ENCODE measurements around the gene KMT2C. TPM values are rescaled to one million over a fixed set of nuclear protein-coding genes. Genes with fewer than 3 reads are reported as not detected.
"Not testable (repeated sequence)": the region's sequence is repeated elsewhere in the genome, so short reads cannot be mapped to it uniquely, and the experiment has no call there.

Gene KMT2C
- total RNA-seq, 5 donors from 2014 or later (not counting 1 experiment from before 2014, with no cell fraction given), result 90.8 to 134 (median 116) TPM

GRCh38 chr7:152436931-152437575 is 1.2 kb upstream of the KMT2C start:
- H3K36me3 ChIP-seq (ENCODE audit: control insufficient read depth in 2 of 2, extremely low read depth in 1 of 2, insufficient read depth in 1 of 2, low read length in 1 of 2); H3K27me3 ChIP-seq (replicated peaks in 1 of 2; ENCODE audit: control insufficient read depth in 2 of 2, extremely low read depth in 1 of 2, insufficient read depth in 2 of 2, low read length in 1 of 2); H3K27me3 Mint-ChIP-seq; H3K9me3 Mint-ChIP-seq; H3K9me3 ChIP-seq; DNase-seq; H3K36me3 Mint-ChIP-seq: not testable (repeated sequence)
- Mint-ChIP-seq H3K4me3 (peak overlapping the region; percentile 82 to 94 (median 84)), H3K4me1 (peaks cover 24 to 31% (median 25%) of the 10 kb centered on the region in 3 donors), H3K27ac (peak overlapping the region; percentile 88 to 94)
- ChIA-PET CTCF (interaction anchor here in 1 of 2 donors (0.7 kb wide), 1 partner anchor 25 kb away, joined by 5 read pairs; no protein-coding TSS in a partner anchor), POLR2A (interaction anchor here in 1 of 2 donors (0.7 kb wide), 1 partner anchor 79 kb away, joined by 5 read pairs; no protein-coding TSS in a partner anchor)
- H3K4me1 ChIP-seq (ENCODE audit: control insufficient read depth in 1 of 2, extremely low read depth in 1 of 2, insufficient read depth in 2 of 2, low read length in 2 of 2), result peaks cover 4 to 16% of the 10 kb centered on the region in 2 experiments
- peak overlapping the region; percentile 50 to 74 for H3K4me3 ChIP-seq (ENCODE audit: control insufficient read depth in 1 of 2, extremely low read depth in 1 of 2, low read length in 1 of 2)
- H3K27ac ChIP-seq (ENCODE audit: low read length), result peak overlapping the region; percentile 81
- ATAC-seq (replicated peaks in 1 of 4), result peak in 1 of 4 experiments; percentile 33
- WGBS (ENCODE audit: insufficient coverage), result 0% methylated on average over 2 of the region's 22 CpGs

GRCh38 chr7:152436111-152436930 is 518 bp upstream of the KMT2C start:
- peaks cover 29 to 35% (median 30%) of the 10 kb centered on the region in 3 donors for H3K4me1 Mint-ChIP-seq
- H3K27ac ChIP-seq (ENCODE audit: low read length), result peak overlapping the region; percentile 81
- DNase-seq, result peak; percentile 76 to 95 (median 86)
- CTCF ChIA-PET, result interaction anchor here in 1 of 2 donors (0.7 kb wide), 1 partner anchor 26 kb away, joined by 5 read pairs; no protein-coding TSS in a partner anchor
- H3K9me3 Mint-ChIP-seq, result no peaks in the 10 kb centered on the region
- no peaks in the 10 kb centered on the region for H3K27me3 Mint-ChIP-seq
- H3K4me3 Mint-ChIP-seq, result peak overlapping the region; percentile 82 to 94 (median 84)
- peaks cover 5 to 16% of the 10 kb centered on the region in 2 experiments for H3K4me1 ChIP-seq (ENCODE audit: control insufficient read depth in 1 of 2, extremely low read depth in 1 of 2, insufficient read depth in 2 of 2, low read length in 2 of 2)
- no peaks in the 10 kb centered on the region for H3K36me3 Mint-ChIP-seq
- no peaks in the 10 kb centered on the region for H3K9me3 ChIP-seq
- under 1% methylated on average over 72 of the region's 132 CpGs for WGBS (ENCODE audit: insufficient coverage)
- peak; percentile 68 to 79 (median 70) for ATAC-seq (replicated peaks in 1 of 4)
- no peaks in the 10 kb centered on the region for H3K36me3 ChIP-seq (ENCODE audit: control insufficient read depth in 2 of 2, extremely low read depth in 1 of 2, insufficient read depth in 1 of 2, low read length in 1 of 2)
- H3K27me3 ChIP-seq (replicated peaks in 1 of 2; ENCODE audit: control insufficient read depth in 2 of 2, extremely low read depth in 1 of 2, insufficient read depth in 2 of 2, low read length in 1 of 2), result no peaks in the 10 kb centered on the region
- H3K4me3 ChIP-seq (ENCODE audit: control insufficient read depth in 1 of 2, extremely low read depth in 1 of 2, low read length in 1 of 2), result peak overlapping the region; percentile 50 to 74
- POLR2A ChIA-PET, result interaction anchor here (0.6 to 0.7 kb wide), 3 partner anchors 27 to 95 kb away, joined by 3 to 6 read pairs (median 5); no protein-coding TSS in a partner anchor
- H3K27ac Mint-ChIP-seq, result peak overlapping the region; percentile 88 to 94

GRCh38 chr7:152434511-152435383 is 1.1 kb downstream of the KMT2C start:
- H3K27me3 Mint-ChIP-seq; H3K9me3 Mint-ChIP-seq; H3K27me3 ChIP-seq (replicated peaks in 1 of 2; ENCODE audit: control insufficient read depth in 2 of 2, extremely low read depth in 1 of 2, insufficient read depth in 2 of 2, low read length in 1 of 2); H3K36me3 Mint-ChIP-seq; H3K36me3 ChIP-seq (ENCODE audit: control insufficient read depth in 2 of 2, extremely low read depth in 1 of 2, insufficient read depth in 1 of 2, low read length in 1 of 2); H3K9me3 ChIP-seq: not testable (repeated sequence)
- Mint-ChIP-seq H3K27ac (peak overlapping the region; percentile 81 to 89), H3K4me3 (peak overlapping the region; percentile 82 to 94 (median 85)), H3K4me1 (peaks cover 44 to 51% (median 45%) of the 10 kb centered on the region in 3 donors)
- ATAC-seq (replicated peaks in 1 of 4) (peak in 1 of 4 experiments; percentile 19), DNase-seq (peak in 27 of 35 experiments; percentile 3 to 55 (median 17))
- H3K4me1 ChIP-seq (ENCODE audit: control insufficient read depth in 1 of 2, extremely low read depth in 1 of 2, insufficient read depth in 2 of 2, low read length in 2 of 2), result peaks cover 13 to 16% of the 10 kb centered on the region in 2 experiments
- ChIA-PET POLR2A (interaction anchor here in 1 of 2 donors (0.5 to 0.7 kb wide), 3 partner anchors 9 to 98 kb away, joined by 3 to 9 read pairs (median 3); no protein-coding TSS in a partner anchor), CTCF (interaction anchor here in 1 of 2 donors (1.4 to 1.9 kb wide), 3 partner anchors 29 to 99 kb away, joined by 5 to 7 read pairs (median 6); no protein-coding TSS in a partner anchor)
- under 1% methylated on average over 48 of the region's 58 CpGs for whole genome bisulfite sequencing (ENCODE audit: insufficient coverage)
- peak overlapping the region; percentile 74 for H3K27ac ChIP-seq (ENCODE audit: low read length)
- H3K4me3 ChIP-seq (ENCODE audit: control insufficient read depth in 1 of 2, extremely low read depth in 1 of 2, low read length in 1 of 2), result peak overlapping the region; percentile 65 to 67

DNA sequence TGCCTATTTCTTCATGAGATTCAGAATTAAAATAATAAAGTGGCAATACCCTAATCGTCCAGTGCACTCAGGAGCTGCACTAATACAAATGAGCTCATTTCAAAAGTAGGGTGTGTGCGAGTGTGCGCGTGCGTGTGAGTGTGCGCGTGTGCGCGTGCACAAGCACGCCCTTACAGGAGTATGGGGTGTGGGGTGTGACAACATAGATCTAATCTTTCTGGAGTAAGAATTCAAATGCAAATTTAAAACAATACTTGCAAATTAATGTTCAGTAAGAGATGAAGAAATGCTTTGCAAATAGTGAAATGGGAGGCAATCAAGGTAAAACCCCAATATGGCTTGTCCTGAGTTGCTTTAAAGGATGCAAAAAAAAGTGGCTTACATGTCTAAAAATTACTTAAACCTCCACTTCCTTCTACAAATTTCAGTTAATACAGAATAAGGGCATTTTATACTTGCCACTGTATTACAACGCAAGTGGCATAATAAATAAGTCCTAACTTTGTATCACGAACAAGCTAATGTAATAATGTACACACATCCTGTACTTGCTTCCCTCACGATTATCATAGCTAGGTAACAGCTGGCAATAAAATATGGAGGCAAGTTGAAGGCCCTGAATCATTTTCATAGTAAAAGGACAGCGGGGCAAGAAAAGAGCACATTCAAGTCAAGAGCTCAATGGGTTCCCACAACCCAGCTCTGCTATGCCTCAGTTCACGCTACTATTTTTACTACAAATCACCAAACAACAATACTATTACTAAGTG is 1.9 kb downstream of the KMT2C start:
- CTCF ChIA-PET, result interaction anchor here (0.6 to 1.9 kb wide), 7 partner anchors 9 to 206 kb away, joined by 3 to 7 read pairs (median 3); no protein-coding TSS in a partner anchor
- H3K36me3 Mint-ChIP-seq; H3K36me3 ChIP-seq (ENCODE audit: control insufficient read depth in 2 of 2, extremely low read depth in 1 of 2, insufficient read depth in 1 of 2, low read length in 1 of 2); H3K27me3 ChIP-seq (replicated peaks in 1 of 2; ENCODE audit: control insufficient read depth in 2 of 2, extremely low read depth in 1 of 2, insufficient read depth in 2 of 2, low read length in 1 of 2); H3K27me3 Mint-ChIP-seq; H3K9me3 Mint-ChIP-seq; H3K9me3 ChIP-seq: not testable (repeated sequence)
- POLR2A ChIA-PET, result interaction anchor here (0.5 to 1.1 kb wide), 2 partner anchors 44 to 243 kb away, joined by 3 read pairs; no protein-coding TSS in a partner anchor
- Mint-ChIP-seq H3K4me1 (peaks cover 51 to 59% (median 53%) of the 10 kb centered on the region in 3 donors), H3K4me3 (peak overlapping the region; percentile 82 to 94 (median 85)), H3K27ac (peak overlapping the region; percentile 81 to 89)
- DNase-seq (peak; percentile 29 to 75 (median 62)), ATAC-seq (replicated peaks in 1 of 4) (peak in 1 of 4 experiments; percentile 27)
- H3K4me3 ChIP-seq (ENCODE audit: control insufficient read depth in 1 of 2, extremely low read depth in 1 of 2, low read length in 1 of 2), result peak overlapping the region; percentile 65 to 67
- peaks cover 18% of the 10 kb centered on the region in 2 experiments for H3K4me1 ChIP-seq (ENCODE audit: control insufficient read depth in 1 of 2, extremely low read depth in 1 of 2, insufficient read depth in 2 of 2, low read length in 2 of 2)
- peak overlapping the region; percentile 74 for H3K27ac ChIP-seq (ENCODE audit: low read length)
- 28% methylated on average over 8 of the region's 15 CpGs for WGBS (ENCODE audit: insufficient coverage)

DNA sequence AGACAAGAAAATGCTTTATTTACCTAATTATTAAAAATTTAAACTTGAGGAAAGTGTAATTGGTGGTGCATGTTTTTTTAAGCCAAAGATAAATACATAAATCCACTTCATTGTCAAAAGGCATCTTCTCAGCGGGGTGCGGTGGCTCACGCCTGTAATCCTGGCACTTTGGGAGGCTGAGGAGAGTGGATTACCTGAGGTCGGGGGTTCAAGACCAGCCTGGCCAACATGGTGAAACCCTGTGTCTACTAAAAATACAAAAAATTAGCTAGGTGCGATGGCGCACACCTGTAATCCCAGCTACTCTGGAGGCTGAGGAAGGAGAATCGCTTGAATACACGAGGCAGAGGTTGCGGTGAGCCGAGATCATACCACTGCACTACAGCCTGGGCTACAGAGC is 3.1 kb downstream of the KMT2C start:
- H3K9me3 Mint-ChIP-seq; H3K4me3 ChIP-seq (ENCODE audit: control insufficient read depth in 1 of 2, extremely low read depth in 1 of 2, low read length in 1 of 2); H3K27me3 Mint-ChIP-seq; H3K36me3 Mint-ChIP-seq; ATAC-seq (replicated peaks in 1 of 4); H3K27me3 ChIP-seq (replicated peaks in 1 of 2; ENCODE audit: control insufficient read depth in 2 of 2, extremely low read depth in 1 of 2, insufficient read depth in 2 of 2, low read length in 1 of 2); H3K27ac Mint-ChIP-seq; H3K9me3 ChIP-seq; DNase-seq; H3K36me3 ChIP-seq (ENCODE audit: control insufficient read depth in 2 of 2, extremely low read depth in 1 of 2, insufficient read depth in 1 of 2, low read length in 1 of 2); H3K27ac ChIP-seq (ENCODE audit: low read length): not testable (repeated sequence)
- H3K4me3 Mint-ChIP-seq, result peak overlapping the region; percentile 28 to 94 (median 82)
- peaks cover 60 to 65% (median 61%) of the 10 kb centered on the region in 3 donors for H3K4me1 Mint-ChIP-seq
- H3K4me1 ChIP-seq (ENCODE audit: control insufficient read depth in 1 of 2, extremely low read depth in 1 of 2, insufficient read depth in 2 of 2, low read length in 2 of 2), result peaks cover 24 to 26% of the 10 kb centered on the region in 2 experiments
- POLR2A ChIA-PET, result interaction anchor here in 1 of 2 donors (0.6 kb wide), 1 partner anchor 35 kb away, joined by 4 read pairs; no protein-coding TSS in a partner anchor
- WGBS (ENCODE audit: insufficient coverage), result 83% methylated on average over 2 of the region's 10 CpGs
- CTCF ChIA-PET, result interaction anchor here in 1 of 2 donors (1.2 kb wide), 1 partner anchor 40 kb away, joined by 3 read pairs; no protein-coding TSS in a partner anchor

Measured in T-cell (primary cell).